Ramos (cell line): ENCODE results near the gene IGF2BP3.

Source experiments
- in situ Hi-C: fragments of 300-500 bp; cut with MboI; formaldehyde crosslinking; loops from one replicate; pipeline ENCODE4 v1.14.3; 2022; ENCODE audit warnings: low sequenced_read_pairs; ENCODE audit not compliant: unreplicated experiment

Gene IGF2BP3

GRCh38 chr7:23389701-23390100 lies 80.6 kb downstream of the IGF2BP3 start:
- in situ Hi-C loops: no loop called here

- in situ Hi-C loops: no loop called here
Measured at GRCh38 chr7:23387583-23387982, 82.7 kb downstream of the IGF2BP3 start.

GRCh38 chr7:23385140-23385539 lies 85.2 kb downstream of the IGF2BP3 start:
- in situ Hi-C loops: no loop called here

GRCh38 chr7:23383225-23383624 lies 87.1 kb downstream of the IGF2BP3 start:
- in situ Hi-C loops: no loop called here

GRCh38 chr7:23380961-23381360 lies 89.3 kb downstream of the IGF2BP3 start:
- in situ Hi-C loops: no loop called here

- in situ Hi-C loops: no loop called here
Measured at GRCh38 chr7:23380556-23380955, 89.7 kb downstream of the IGF2BP3 start.

- in situ Hi-C loops: loop anchor here (10.0 kb wide), 1 partner anchor 934 kb away; no protein-coding TSS in a partner anchor
Measured at GRCh38 chr7:23378996-23379395, 91.3 kb downstream of the IGF2BP3 start.

- in situ Hi-C loops: loop anchor here (10.0 kb wide), 1 partner anchor 932 kb away; no protein-coding TSS in a partner anchor
Measured at GRCh38 chr7:23377134-23377533, 93.2 kb downstream of the IGF2BP3 start.

- in situ Hi-C loops: loop anchor here (5.0 to 10.0 kb wide), 2 partner anchors 99 to 929 kb away; partner anchors contain the start of gene IGF2BP3
Measured at GRCh38 chr7:23373151-23374004, 96.9 kb downstream of the IGF2BP3 start.

GRCh38 chr7:23372611-23373010 lies 97.7 kb downstream of the IGF2BP3 start:
- in situ Hi-C loops: loop anchor here (5.0 to 10.0 kb wide), 2 partner anchors 100 to 928 kb away; partner anchors contain the start of gene IGF2BP3

- in situ Hi-C loops: loop anchor here (5.0 to 10.0 kb wide), 2 partner anchors 101 to 927 kb away; partner anchors contain the start of gene IGF2BP3
Measured at GRCh38 chr7:23371654-23372053, 98.6 kb downstream of the IGF2BP3 start.

GRCh38 chr7:23369695-23370404 lies 100.4 kb downstream of the IGF2BP3 start:
- in situ Hi-C loops: loop anchor here (5.0 to 10.0 kb wide), 2 partner anchors 102 to 925 kb away; partner anchors contain the start of gene IGF2BP3

GRCh38 chr7:23369100-23369499 lies 101.2 kb downstream of the IGF2BP3 start:
- in situ Hi-C loops: no loop called here

GRCh38 chr7:23358152-23358674 lies 112.1 kb downstream of the IGF2BP3 start:
- in situ Hi-C loops: no loop called here

GRCh38 chr7:23357190-23358093 lies 112.8 kb downstream of the IGF2BP3 start:
- in situ Hi-C loops: no loop called here

- in situ Hi-C loops: no loop called here
Measured at GRCh38 chr7:23356726-23357125, 113.6 kb downstream of the IGF2BP3 start.

- in situ Hi-C loops: no loop called here
Measured at GRCh38 chr7:23356168-23356567, 114.1 kb downstream of the IGF2BP3 start.

- in situ Hi-C loops: no loop called here
Measured at GRCh38 chr7:23353172-23353571, 117.1 kb downstream of the IGF2BP3 start.

- in situ Hi-C loops: no loop called here
Measured at GRCh38 chr7:23350466-23350865, 119.8 kb downstream of the IGF2BP3 start.
